HEK293 (cell line): ENCODE results near the gene PRG3.

Experiments used
- CTCF ChIA-PET: fragments of 350-600 bp; formaldehyde crosslinking; extraction: SDS; loops from one replicate; lab custom pipeline; 2021; ENCODE audit warnings: antibody characterized with exemption; lab: Yijun Ruan, JAX
- POLR2A ChIA-PET: fragments of 300-600 bp; formaldehyde crosslinking; extraction: SDS; loops from one replicate; lab custom pipeline; 2020; ENCODE audit warnings: antibody characterized with exemption, inconsistent platforms; lab: Yijun Ruan, JAX
- H3K27ac ChIP-seq: fragments of 200-500 bp; sonication (Bioruptor generic); 2 replicates; pipeline ENCODE4 v1.5.1; 2014; ENCODE audit warnings: low read depth, low read length, control low read depth, inconsistent platforms; ENCODE audit errors: extremely low read depth
- H3K36me3 ChIP-seq, 2 experiments: fragments of 200-500 bp in 1 of 2; sonication (Bioruptor generic) in 1 of 2; 1 replicate in 1 of 2; 2 replicates in 1 of 2; pipeline ENCODE4 v1.5.1; 2014 to 2017; ENCODE audit warnings: inconsistent platforms in 2 of 2, low read length in 2 of 2; ENCODE audit not compliant: control insufficient read depth in 2 of 2, insufficient read depth in 1 of 2
- H3K4me1 ChIP-seq: fragments of 200-500 bp; sonication (Bioruptor generic); 2 replicates; pipeline ENCODE4 v1.5.1; 2014; ENCODE audit warnings: mild to moderate bottlenecking, low read length, inconsistent platforms; ENCODE audit not compliant: control insufficient read depth, insufficient read depth
- H3K4me3 ChIP-seq: 2 replicates; pipeline ENCODE4 v1.5.1; 2011; ENCODE audit warnings: low read depth, mild to moderate bottlenecking, control low read depth, low read length, moderate library complexity
- H3K9me3 ChIP-seq: fragments of 200-500 bp; sonication (Bioruptor generic); 2 replicates; pipeline ENCODE4 v1.5.1; 2014; ENCODE audit warnings: low read depth, low read length, inconsistent platforms; ENCODE audit not compliant: control insufficient read depth, insufficient read depth
- CTCF ChIP-seq: fragments of 450-650 bp; formaldehyde crosslinking; IDR thresholded peaks from 2 replicates; pipeline ENCODE4 v1.5.1; 2016; ENCODE audit warnings: missing biosample characterization, missing genetic modification characterization
- MYNN ChIP-seq: fragments of 450-650 bp; formaldehyde crosslinking; IDR thresholded peaks from 2 replicates; pipeline ENCODE4 v1.5.1; 2016; ENCODE audit warnings: missing biosample characterization, missing genetic modification characterization, borderline replicate concordance
- TRIM28 ChIP-seq: IDR thresholded peaks from 2 replicates; pipeline ENCODE4 v1.6.1; 2011; ENCODE audit warnings: low read length, control low read depth, borderline replicate concordance
- WT1 ChIP-seq: fragments of 450-650 bp; formaldehyde crosslinking; IDR thresholded peaks from 2 replicates; pipeline ENCODE4 v1.5.1; 2016; ENCODE audit warnings: missing biosample characterization, missing genetic modification characterization
- YY2 ChIP-seq: fragments of 450-650 bp; formaldehyde crosslinking; IDR thresholded peaks from 2 replicates; pipeline ENCODE4 v1.5.1; 2016; ENCODE audit warnings: missing biosample characterization, missing genetic modification characterization
- ZBTB49 ChIP-seq: fragments of 450-650 bp; formaldehyde crosslinking; IDR thresholded peaks from 2 replicates; pipeline ENCODE4 v1.5.1; 2016; ENCODE audit warnings: missing biosample characterization, missing genetic modification characterization, low read depth
- ZFP3 ChIP-seq: fragments of 450-650 bp; formaldehyde crosslinking; IDR thresholded peaks from 2 replicates; pipeline ENCODE4 v1.5.1; 2016; ENCODE audit warnings: low read depth, missing biosample characterization, missing genetic modification characterization
- ZNF133 ChIP-seq: fragments of 450-650 bp; formaldehyde crosslinking; IDR thresholded peaks from 2 replicates; pipeline ENCODE4 v1.5.1; 2016; ENCODE audit warnings: missing biosample characterization, missing genetic modification characterization
- ZNF175 ChIP-seq: fragments of 450-650 bp; formaldehyde crosslinking; IDR thresholded peaks from 2 replicates; pipeline ENCODE4 v1.5.1; 2016; ENCODE audit warnings: missing biosample characterization, missing genetic modification characterization
- ZNF23 ChIP-seq: fragments of 450-650 bp; formaldehyde crosslinking; IDR thresholded peaks from 2 replicates; pipeline ENCODE4 v1.5.1; 2016; ENCODE audit warnings: missing biosample characterization, missing genetic modification characterization, borderline replicate concordance
- ZNF513 ChIP-seq: fragments of 450-650 bp; IDR thresholded peaks from 2 replicates; pipeline ENCODE4 v1.5.1; 2018; ENCODE audit warnings: missing biosample characterization, missing genetic modification characterization
- ZNF561 ChIP-seq: fragments of 450-650 bp; IDR thresholded peaks from 2 replicates; pipeline ENCODE4 v1.5.1; 2018; ENCODE audit warnings: missing biosample characterization, missing genetic modification characterization, borderline replicate concordance
- ZNF670 ChIP-seq: fragments of 450-650 bp; formaldehyde crosslinking; IDR thresholded peaks from 2 replicates; pipeline ENCODE4 v1.5.1; 2016; ENCODE audit warnings: missing biosample characterization, missing genetic modification characterization, low read depth
- ZNF692 ChIP-seq: fragments of 450-650 bp; formaldehyde crosslinking; IDR thresholded peaks from 2 replicates; pipeline ENCODE4 v1.5.1; 2016; ENCODE audit warnings: missing biosample characterization, missing genetic modification characterization
- ZNF707 ChIP-seq: fragments of 450-650 bp; formaldehyde crosslinking; IDR thresholded peaks from 2 replicates; pipeline ENCODE4 v1.5.1; 2016; ENCODE audit warnings: missing biosample characterization, missing genetic modification characterization
- ZNF792 ChIP-seq: fragments of 450-650 bp; formaldehyde crosslinking; IDR thresholded peaks from 2 replicates; pipeline ENCODE4 v1.5.1; 2016; ENCODE audit warnings: missing biosample characterization, missing genetic modification characterization
- ZSCAN23 ChIP-seq: fragments of 450-650 bp; formaldehyde crosslinking; IDR thresholded peaks from 2 replicates; pipeline ENCODE4 v1.5.1; 2016; ENCODE audit warnings: missing biosample characterization, missing genetic modification characterization

Gene PRG3

GRCh38 chr11:57377107-57377506 is 3.8 kb downstream of the PRG3 start (continued):
- TF ChIP-seq ZNF513 (no peak), ZNF792 (tag by site-specific recombination) (no peak), ZNF561 (no peak), CTCF (no peak), ZFP3 (tag by site-specific recombination) (no peak), WT1 (no peak), TRIM28 (no peak), ZNF707 (tag by site-specific recombination) (no peak), ZNF23 (tag by site-specific recombination) (no peak), ZBTB49 (tag by site-specific recombination) (no peak)
- TF ChIP-seq, all 188 proteins: peak for 0

- Histone ChIP-seq H3K36me3 (no peaks in the 10 kb centered on the region), H3K9me3 (no peaks in the 10 kb centered on the region), H3K27ac (no peak overlapping the region)
- POLR2A ChIA-PET, result no interaction called here
- TF ChIP-seq YY2 (tag by site-specific recombination) (no peak), ZNF175 (tag by site-specific recombination) (no peak), ZSCAN23 (no peak), ZNF670 (tag by site-specific recombination) (no peak), MYNN (tag by site-specific recombination) (no peak), ZNF133 (tag by site-specific recombination) (no peak), ZNF692 (tag by site-specific recombination) (no peak)
- TF ChIP-seq, all 188 proteins: peak for 0
- CTCF ChIA-PET, result no interaction called here
- Histone ChIP-seq H3K4me3 (no peak overlapping the region), H3K4me1 (no peaks in the 10 kb centered on the region)
These were observed 4.6 kb downstream of the PRG3 start for GRCh38 chr11:57376095-57377090.
